ENCODE data around the gene ZMIZ1.

Gene ZMIZ1

DNA sequence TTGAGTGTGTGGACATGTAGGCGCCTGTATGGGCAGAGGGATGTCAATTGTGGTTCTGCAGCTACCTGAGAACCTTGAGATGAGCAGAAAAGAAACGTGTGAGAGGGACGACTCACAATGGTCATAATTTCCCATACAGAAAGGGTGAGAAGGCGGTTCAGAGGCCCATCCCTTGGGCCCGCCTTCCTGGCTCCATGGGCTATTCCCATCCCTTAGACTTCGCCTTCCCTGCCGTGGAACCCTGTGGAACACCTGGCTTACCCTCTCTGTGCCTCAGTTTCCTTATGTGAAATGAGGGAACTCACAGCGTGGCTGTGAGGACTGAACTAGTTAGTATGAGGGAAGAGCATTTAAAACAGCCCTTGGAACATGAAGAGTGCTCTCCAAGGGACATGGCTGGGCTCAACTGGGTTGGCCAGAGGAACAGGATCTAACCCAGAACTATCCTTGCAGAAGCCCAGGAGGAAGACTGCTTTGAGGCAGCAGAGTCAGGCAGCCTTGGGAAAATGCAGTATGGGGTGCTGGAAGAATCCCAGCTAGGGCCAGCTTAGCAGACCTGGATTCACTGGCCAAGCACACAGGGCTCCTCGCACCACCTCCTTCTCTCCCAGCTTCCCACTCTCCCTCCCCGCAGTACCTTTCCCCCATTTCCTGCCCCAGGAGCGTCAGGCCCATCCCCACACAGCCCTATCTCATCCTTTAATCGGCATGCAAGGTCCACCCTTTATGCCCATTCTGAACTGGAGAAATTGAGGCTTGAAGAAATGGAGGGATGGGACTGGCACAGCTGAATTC, 11.1 kb upstream of the ZMIZ1 start:
- TF ChIP-seq, protein P1, sequence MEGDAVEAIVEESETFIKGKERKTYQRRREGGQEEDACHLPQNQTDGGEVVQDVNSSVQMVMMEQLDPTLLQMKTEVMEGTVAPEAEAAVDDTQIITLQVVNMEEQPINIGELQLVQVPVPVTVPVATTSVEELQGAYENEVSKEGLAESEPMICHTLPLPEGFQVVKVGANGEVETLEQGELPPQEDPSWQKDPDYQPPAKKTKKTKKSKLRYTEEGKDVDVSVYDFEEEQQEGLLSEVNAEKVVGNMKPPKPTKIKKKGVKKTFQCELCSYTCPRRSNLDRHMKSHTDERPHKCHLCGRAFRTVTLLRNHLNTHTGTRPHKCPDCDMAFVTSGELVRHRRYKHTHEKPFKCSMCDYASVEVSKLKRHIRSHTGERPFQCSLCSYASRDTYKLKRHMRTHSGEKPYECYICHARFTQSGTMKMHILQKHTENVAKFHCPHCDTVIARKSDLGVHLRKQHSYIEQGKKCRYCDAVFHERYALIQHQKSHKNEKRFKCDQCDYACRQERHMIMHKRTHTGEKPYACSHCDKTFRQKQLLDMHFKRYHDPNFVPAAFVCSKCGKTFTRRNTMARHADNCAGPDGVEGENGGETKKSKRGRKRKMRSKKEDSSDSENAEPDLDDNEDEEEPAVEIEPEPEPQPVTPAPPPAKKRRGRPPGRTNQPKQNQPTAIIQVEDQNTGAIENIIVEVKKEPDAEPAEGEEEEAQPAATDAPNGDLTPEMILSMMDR (IDR thresholded peaks at IDR 0.05; ENCODE audit: low read depth, low read length): no peak

GRCh38 chr10:79058899-79059841, 9.6 kb upstream of the ZMIZ1 start:
- Histone ChIP-seq H3K4me3 (ENCODE audit: low read depth, low read length) (no peak overlapping the region), H3K27me3 (no peaks in the 10 kb centered on the region), H3K36me3 (no peaks in the 10 kb centered on the region), H3K9me3 (no peaks in the 10 kb centered on the region), H3K4me1 (peaks cover 6% of the 10 kb centered on the region; the same call in 1 of the 2 replicates)
- TF ChIP-seq, protein P1 (IDR thresholded peaks at IDR 0.05; ENCODE audit: low read depth, low read length): no peak
- DNase-seq: peak; percentile 4

More for the DNA sequence above, 11.1 kb upstream of the ZMIZ1 start:
- Histone ChIP-seq H3K36me3 (no peaks in the 10 kb centered on the region), H3K4me1 (peaks cover 6% of the 10 kb centered on the region; the same call in 1 of the 2 replicates), H3K9me3 (no peaks in the 10 kb centered on the region), H3K27me3 (no peaks in the 10 kb centered on the region), H3K4me3 (ENCODE audit: low read depth, low read length) (no peak overlapping the region)
- DNase-seq: no peak

DNA sequence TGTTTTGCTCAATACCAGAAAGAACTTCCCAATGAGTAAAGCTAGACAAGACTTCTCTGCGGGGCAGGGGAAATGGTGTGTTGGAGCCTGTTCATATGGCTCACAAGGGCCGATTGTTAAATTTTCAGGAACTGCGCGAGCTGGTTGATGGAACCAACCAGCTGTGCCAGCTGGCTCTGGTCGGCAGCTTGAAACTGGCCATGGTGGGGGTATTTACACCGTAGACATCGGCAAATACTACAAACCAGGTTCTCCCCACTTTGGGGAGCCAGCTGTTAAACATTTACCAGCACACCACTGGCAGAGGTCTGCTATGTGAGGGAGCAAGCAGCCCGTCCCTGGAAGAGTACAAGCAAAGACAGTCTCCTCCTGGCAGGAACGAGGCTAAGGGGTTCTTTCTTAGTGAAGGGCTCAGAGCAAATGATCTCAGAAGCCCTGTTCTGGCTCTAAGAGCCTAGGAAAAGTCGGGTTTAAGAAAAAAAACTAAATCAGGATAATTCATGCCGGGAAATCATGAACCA, 8.8 kb upstream of the ZMIZ1 start:
- DNase-seq: peak; percentile 2
- no peaks in the 10 kb centered on the region for H3K27me3 ChIP-seq
- H3K4me3 ChIP-seq (ENCODE audit: low read depth, low read length): no peak overlapping the region
- H3K36me3 ChIP-seq: no peaks in the 10 kb centered on the region
- TF ChIP-seq, protein P1 (IDR thresholded peaks at IDR 0.05; ENCODE audit: low read depth, low read length): no peak
- H3K9me3 ChIP-seq: no peaks in the 10 kb centered on the region
- peaks cover 6% of the 10 kb centered on the region; the same call in 1 of the 2 replicates for H3K4me1 ChIP-seq

- no peaks in the 10 kb centered on the region for H3K9me3 ChIP-seq
- peaks cover 6% of the 10 kb centered on the region; the same call in 1 of the 2 replicates for H3K4me1 ChIP-seq
- DNase-seq: peak; percentile 1
- no peaks in the 10 kb centered on the region for H3K27me3 ChIP-seq
- TF ChIP-seq, protein P1 (IDR thresholded peaks at IDR 0.05; ENCODE audit: low read depth, low read length): no peak
- no peaks in the 10 kb centered on the region for H3K36me3 ChIP-seq
- H3K4me3 ChIP-seq (ENCODE audit: low read depth, low read length): no peak overlapping the region
These were observed 8.0 kb upstream of the ZMIZ1 start for GRCh38 chr10:79060641-79061255.

DNA sequence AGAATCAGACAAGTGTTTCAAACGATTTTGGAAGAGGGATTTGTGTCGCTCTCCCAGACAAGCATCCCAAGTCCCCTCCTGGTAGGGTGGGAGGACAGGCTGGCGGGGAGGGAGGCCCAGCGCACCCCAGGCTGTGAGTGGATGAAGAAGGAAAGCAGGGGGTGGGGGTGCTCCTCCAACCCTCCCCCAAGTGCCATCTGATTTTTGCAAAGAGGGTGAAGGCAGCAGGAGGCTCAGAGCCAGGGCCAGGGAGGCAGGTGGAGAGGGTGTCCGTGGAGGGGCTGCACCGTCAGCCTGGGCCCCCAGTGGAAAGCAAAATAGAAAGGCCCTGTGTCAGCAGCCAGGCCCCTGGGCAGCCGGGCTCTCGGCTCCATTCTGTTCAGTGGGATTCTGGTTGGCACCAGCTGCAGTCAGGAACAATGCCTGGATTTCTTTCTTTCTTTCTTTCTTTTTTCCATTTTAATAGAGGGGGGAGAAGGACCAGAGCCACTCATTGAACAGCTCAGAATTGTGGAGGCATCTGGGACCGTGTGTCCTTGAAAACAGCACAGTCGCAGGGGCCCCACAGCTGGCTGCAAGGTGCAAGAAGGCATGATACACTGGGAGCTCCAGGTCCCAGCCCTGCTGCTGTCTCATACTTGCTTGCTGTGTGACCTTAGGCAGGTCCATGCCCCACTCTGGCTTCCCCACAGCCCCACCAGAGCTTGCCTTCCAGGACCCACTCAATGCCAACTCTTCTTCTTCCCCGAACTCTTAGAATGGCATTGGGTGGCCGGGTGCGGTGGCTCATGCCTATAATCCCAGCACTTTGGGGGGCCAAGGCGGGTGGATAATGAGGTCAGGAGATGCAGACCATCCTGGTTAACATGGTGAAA, 7.1 kb upstream of the ZMIZ1 start:
- Histone ChIP-seq H3K4me3 (ENCODE audit: low read depth, low read length) (no peak overlapping the region), H3K4me1 (peaks cover 6% of the 10 kb centered on the region), H3K27me3 (no peaks in the 10 kb centered on the region), H3K9me3 (no peaks in the 10 kb centered on the region), H3K36me3 (no peaks in the 10 kb centered on the region)
- peak; percentile 6 for DNase-seq
- TF ChIP-seq, protein P1 (IDR thresholded peaks at IDR 0.05; ENCODE audit: low read depth, low read length): no peak
